GM18505 (cell line): ENCODE measurements around the gene PIAS1.
"Not testable (repeated sequence)": the region's sequence is repeated elsewhere in the genome, so short reads cannot be mapped to it uniquely, and the experiment has no call there.

ENCODE experiments used
- ATAC-seq: cut with Tn5 transposase; IDR thresholded peaks from one replicate; pipeline ENCODE4 v1.9.1; 2021; ENCODE audit not compliant: unreplicated experiment
- POLR2A ChIP-seq: IDR thresholded peaks from 4 replicates; pipeline ENCODE4 v1.6.1; 2011; ENCODE audit warnings: borderline replicate concordance; ENCODE audit not compliant: insufficient read depth, insufficient read length; ENCODE audit errors: extremely low read depth

Gene PIAS1

GRCh38 chr15:68217341-68217740 lies 163.2 kb downstream of the PIAS1 start:
- ATAC-seq, result no peak
- no peak for TF ChIP-seq POLR2A

GRCh38 chr15:68218331-68218730 lies 164.2 kb downstream of the PIAS1 start:
- ATAC-seq, result no peak

GRCh38 chr15:68218847-68219798 lies 165.0 kb downstream of the PIAS1 start:
- no peak for TF ChIP-seq POLR2A
- no peak for ATAC-seq

More at GRCh38 chr15:68218331-68218730, 164.2 kb downstream of the PIAS1 start:
- no peak for TF ChIP-seq POLR2A

GRCh38 chr15:68220489-68220888 lies 166.4 kb downstream of the PIAS1 start:
- no peak for TF ChIP-seq POLR2A
- no peak for ATAC-seq

- TF ChIP-seq POLR2A, result no peak
- ATAC-seq, result no peak
Measured at GRCh38 chr15:68220967-68221366, 166.9 kb downstream of the PIAS1 start.

- not testable (repeated sequence) for ATAC-seq
Measured at GRCh38 chr15:68221530-68222431, 167.7 kb downstream of the PIAS1 start.

- not testable (repeated sequence) for ATAC-seq
Measured at GRCh38 chr15:68222432-68222743, 168.3 kb downstream of the PIAS1 start.

- no peak for TF ChIP-seq POLR2A
- ATAC-seq, result no peak
Measured at GRCh38 chr15:68223171-68223570, 169.1 kb downstream of the PIAS1 start.

- no peak for ATAC-seq
- TF ChIP-seq POLR2A, result no peak
Measured at GRCh38 chr15:68224108-68224507, 170.0 kb downstream of the PIAS1 start.

- no peak for TF ChIP-seq POLR2A
- no peak for ATAC-seq
Measured at GRCh38 chr15:68224546-68225250, 170.6 kb downstream of the PIAS1 start.

GRCh38 chr15:68225442-68225841 lies 171.3 kb downstream of the PIAS1 start:
- not testable (repeated sequence) for ATAC-seq

- no peak for ATAC-seq
- no peak for TF ChIP-seq POLR2A
Measured at GRCh38 chr15:68227643-68228142, 173.6 kb downstream of the PIAS1 start.
